GM21825 (cell line): ENCODE results near the gene CHST15.
"Not testable (repeated sequence)": the region's sequence is repeated elsewhere in the genome, so short reads cannot be mapped to it uniquely, and the experiment has no call there.

Experiments
- ATAC-seq: cut with Tn5 transposase; IDR thresholded peaks from one replicate; pipeline ENCODE4 v1.9.1; 2021; ENCODE audit warnings: mild to moderate bottlenecking, moderate library complexity; ENCODE audit not compliant: unreplicated experiment

CHST15 gene

GRCh38 chr10:124124769-124125161, 31.4 kb upstream of the CHST15 start:
- no peak for ATAC-seq

- no peak for ATAC-seq
Measured at GRCh38 chr10:124124123-124124768, 30.8 kb upstream of the CHST15 start.

DNA sequence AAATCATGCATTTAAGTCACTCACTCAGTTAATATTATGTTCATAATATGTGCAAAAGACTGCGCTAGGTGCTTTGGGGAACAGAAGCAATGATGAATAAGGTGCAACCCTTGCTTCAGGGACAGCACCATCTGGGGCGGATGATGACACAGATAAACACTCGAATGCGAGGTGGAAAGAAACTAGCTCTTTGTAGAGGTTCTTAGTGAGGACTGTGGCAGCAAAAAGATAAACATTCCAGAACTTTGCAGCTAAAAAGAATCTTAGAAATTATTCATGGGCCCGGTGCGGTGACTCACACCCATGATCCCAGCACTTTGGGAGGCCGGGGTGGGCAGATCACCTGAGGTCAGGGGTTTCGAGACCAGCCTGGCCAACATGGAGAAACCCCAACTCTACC, 29.8 kb upstream of the CHST15 start:
- ATAC-seq: no peak

- no peak for ATAC-seq
Measured at GRCh38 chr10:124122211-124122610, 28.8 kb upstream of the CHST15 start.

- ATAC-seq: no peak
Measured at GRCh38 chr10:124120410-124121061, 27.1 kb upstream of the CHST15 start.

GRCh38 chr10:124119946-124120345, 26.5 kb upstream of the CHST15 start:
- ATAC-seq: no peak

DNA sequence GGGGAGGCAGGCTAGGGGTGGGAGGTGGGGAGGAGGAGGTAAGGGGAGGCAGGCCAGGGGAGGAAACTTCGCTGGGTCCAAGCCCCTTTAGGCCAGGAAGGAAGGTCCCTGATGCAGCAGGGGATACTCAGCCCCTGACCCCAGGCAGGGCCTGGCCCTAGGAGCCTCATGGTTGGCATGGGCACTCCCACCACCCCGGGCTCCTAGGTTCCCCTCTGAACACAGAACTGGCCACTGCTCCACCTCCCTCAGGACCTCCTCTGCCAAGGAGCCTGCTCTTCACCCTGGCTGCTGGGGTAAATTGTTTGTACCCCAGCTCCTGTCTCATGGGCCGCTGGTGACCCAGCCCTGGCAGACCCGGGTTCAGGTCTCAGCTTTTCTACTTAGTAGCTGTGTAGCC, 25.8 kb upstream of the CHST15 start:
- no peak for ATAC-seq

- ATAC-seq: no peak
Measured at GRCh38 chr10:124117833-124118232, 24.4 kb upstream of the CHST15 start.

DNA sequence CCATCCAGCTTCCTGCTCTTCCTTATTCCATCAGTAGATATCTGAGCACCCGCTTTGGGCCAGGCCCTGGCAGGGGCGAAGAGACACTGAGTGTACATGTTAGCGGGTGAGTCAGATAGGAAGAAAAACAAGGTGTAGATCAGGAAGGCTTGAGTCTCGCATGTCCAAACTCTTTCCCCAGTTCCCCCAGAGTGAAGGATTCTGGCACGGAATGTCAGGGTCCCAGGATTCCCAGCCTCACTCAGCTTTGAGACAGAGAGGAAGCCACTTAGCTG, 24.1 kb upstream of the CHST15 start:
- ATAC-seq: no peak

DNA sequence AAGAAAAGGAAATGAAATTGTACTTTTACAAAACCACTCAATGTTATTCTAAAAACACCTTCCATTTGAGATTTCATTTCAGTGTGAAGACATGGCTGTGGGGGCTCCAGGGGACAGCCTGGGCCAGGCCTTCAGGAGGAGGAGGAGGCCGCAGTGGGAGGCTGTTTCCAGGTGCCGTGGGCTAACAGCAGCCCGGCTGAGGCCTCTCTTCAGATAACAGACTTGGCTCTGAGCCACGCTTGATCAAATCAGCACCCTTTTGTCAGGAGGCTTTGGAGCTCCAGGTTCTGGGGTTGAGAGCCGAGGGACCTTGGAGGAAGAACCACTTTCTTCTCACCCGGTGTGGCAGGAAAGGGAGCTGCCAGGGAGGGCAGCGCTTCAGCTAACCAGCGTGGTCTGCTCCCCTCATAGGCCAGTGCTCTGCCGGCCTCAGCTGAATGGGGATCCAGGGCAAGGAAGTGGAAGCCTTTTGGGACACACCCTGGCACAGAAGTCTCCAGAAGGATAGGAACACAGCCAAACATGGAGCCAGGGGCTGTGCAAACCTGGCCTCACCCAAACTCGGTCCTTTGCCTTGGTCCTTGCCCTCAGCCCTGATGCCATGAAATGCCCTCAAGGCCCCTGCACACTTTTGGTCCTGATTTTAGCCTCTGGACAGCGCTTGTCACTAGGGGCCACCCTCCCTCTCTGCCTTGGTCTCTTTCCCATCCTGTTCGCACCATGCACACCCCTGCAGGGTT, 23.5 kb upstream of the CHST15 start:
- no peak for ATAC-seq

DNA sequence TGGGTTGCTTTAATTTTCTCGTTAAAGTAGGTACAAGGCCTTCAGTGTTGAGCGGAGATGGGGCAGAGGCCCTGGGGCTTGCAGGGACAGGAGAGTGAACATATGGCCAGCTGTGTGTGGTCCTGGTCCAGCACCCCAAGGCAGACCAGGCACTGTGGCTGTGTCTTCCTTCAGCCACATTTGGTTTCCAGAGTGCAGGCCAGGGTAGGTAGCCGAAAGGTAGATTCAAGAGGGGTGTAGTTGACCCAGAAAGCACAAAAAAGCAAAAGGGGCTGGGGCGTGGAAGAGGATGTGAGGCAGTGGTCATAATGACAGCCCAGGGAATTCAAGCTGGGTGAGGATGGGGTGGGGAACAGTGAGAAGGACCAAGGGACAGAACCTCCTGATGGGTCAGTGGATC, 21.3 kb upstream of the CHST15 start:
- ATAC-seq: no peak

- ATAC-seq: no peak
Measured at GRCh38 chr10:124112891-124113580, 19.6 kb upstream of the CHST15 start.

- no peak for ATAC-seq
Measured at GRCh38 chr10:124110882-124111281, 17.5 kb upstream of the CHST15 start.

GRCh38 chr10:124109261-124109660, 15.9 kb upstream of the CHST15 start:
- no peak for ATAC-seq

DNA sequence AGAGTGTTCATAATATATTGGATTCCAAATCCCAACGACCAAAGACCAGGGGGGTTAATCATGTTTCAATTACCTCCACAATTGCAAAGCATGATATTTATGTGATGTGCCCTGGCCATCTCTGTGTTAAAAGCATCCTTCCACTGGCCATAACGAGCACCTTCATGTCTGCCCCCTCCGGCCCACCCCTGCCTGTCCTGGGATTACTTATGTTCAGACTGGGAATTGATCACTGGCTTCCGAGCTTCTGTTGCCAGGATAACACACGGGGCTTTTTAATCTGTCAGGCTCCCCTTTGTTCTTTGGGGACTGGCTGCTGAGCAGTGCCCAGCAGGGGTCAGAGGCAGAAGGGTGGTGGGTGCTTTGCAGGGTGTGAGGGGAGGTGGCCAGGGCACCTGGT, 13.7 kb upstream of the CHST15 start:
- no peak for ATAC-seq

DNA sequence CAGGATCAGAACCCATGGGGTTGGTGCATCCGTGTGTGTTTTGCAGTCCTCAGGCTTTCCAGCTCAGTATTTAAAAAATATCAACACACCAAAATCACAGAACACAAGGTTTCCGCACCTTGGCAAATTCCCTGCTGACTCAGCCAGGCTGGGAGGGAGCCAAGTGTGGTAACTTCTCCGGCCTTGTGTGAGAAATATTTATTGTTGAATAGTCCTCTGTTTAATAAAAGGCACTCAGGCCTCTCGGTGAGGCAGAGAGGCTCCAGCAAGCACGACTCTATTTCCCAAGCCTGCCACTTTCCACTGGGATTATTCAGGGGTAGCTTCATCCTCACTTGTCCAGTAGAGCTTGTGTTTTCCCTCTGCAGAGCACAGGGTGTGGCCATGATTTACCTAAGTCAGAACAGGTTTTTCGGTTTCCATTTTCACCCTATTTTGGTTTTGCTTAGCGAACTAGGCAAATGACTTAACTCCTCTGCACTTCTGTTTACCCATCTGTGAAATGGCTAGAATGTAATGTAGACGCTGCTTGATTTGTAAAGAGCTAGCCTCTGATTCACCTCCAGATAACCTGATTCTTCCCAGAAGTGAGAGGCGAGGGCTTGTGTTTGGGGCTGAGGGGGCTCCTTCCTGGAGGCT, 13.0 kb upstream of the CHST15 start:
- no peak for ATAC-seq

GRCh38 chr10:124105594-124105993, 12.2 kb upstream of the CHST15 start:
- ATAC-seq: no peak

DNA sequence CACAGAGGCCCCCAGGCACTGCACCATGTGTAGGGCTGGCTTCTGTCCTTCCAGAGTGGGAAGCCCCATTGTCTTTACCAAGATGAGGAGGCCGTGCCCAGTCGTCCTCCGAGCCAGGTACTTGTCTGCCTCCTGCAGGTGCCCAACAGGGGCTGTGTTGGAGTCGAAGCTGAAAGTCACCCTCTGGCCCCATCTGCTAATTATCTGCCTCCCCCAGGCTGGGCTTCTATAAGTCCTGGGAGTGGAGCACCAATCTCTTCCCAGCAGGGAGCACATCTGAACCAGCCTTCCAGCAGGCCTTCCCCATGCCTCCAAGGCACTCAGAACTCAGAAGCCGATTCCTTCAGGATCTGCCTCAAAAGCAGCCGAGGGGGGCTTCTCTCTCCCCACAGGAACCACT, 11.6 kb upstream of the CHST15 start:
- no peak for ATAC-seq

GRCh38 chr10:124104011-124104627, 10.7 kb upstream of the CHST15 start:
- no peak for ATAC-seq

GRCh38 chr10:124101351-124101750, 8.0 kb upstream of the CHST15 start:
- no peak for ATAC-seq

GRCh38 chr10:124100651-124101050, 7.3 kb upstream of the CHST15 start:
- ATAC-seq: not testable (repeated sequence)
